GM12864 (cell line): ENCODE results near the gene TAOK1.

ENCODE experiments used
- DNase-seq: peaks from one replicate; pipeline ENCODE4 v3.0.0-alpha.2; 2011; ENCODE audit warnings: low read depth
- H3K4me3 ChIP-seq: 2 replicates; pipeline ENCODE4 v1.5.1; 2011; ENCODE audit warnings: mild to moderate bottlenecking, low read depth, low read length, control low read depth
- TF ChIP-seq, protein P1 (sequence below): IDR thresholded peaks from 2 replicates; pipeline ENCODE4 v1.5.1; 2011; ENCODE audit warnings: low read depth, mild to moderate bottlenecking, moderate library complexity, low read length, control low read depth, inconsistent platforms; ENCODE audit errors: missing control alignments

The TAOK1 gene

DNA sequence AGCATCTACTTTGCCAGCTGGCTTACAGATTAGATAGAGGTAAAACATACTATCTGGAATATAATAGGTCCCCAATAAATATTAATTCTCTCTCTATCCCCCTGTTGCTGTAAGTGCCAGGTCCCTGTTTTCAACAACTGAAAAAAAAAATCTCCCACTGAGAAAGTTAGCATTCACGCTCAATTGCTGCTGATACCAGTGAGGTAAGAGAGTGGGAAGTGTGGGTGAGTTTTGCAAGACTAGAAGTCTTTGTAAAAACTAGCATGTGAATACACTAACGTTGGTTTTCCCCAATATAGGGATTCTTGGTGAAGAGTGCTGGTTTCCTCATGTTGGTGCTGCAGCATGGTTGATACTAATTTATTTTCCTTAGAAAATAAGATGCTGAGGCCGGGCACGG lies 11.7 kb upstream of the TAOK1 start:
- no peak for DNase-seq
- TF ChIP-seq, protein P1, sequence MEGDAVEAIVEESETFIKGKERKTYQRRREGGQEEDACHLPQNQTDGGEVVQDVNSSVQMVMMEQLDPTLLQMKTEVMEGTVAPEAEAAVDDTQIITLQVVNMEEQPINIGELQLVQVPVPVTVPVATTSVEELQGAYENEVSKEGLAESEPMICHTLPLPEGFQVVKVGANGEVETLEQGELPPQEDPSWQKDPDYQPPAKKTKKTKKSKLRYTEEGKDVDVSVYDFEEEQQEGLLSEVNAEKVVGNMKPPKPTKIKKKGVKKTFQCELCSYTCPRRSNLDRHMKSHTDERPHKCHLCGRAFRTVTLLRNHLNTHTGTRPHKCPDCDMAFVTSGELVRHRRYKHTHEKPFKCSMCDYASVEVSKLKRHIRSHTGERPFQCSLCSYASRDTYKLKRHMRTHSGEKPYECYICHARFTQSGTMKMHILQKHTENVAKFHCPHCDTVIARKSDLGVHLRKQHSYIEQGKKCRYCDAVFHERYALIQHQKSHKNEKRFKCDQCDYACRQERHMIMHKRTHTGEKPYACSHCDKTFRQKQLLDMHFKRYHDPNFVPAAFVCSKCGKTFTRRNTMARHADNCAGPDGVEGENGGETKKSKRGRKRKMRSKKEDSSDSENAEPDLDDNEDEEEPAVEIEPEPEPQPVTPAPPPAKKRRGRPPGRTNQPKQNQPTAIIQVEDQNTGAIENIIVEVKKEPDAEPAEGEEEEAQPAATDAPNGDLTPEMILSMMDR = no peak
- no peak overlapping the region for H3K4me3 ChIP-seq

DNA sequence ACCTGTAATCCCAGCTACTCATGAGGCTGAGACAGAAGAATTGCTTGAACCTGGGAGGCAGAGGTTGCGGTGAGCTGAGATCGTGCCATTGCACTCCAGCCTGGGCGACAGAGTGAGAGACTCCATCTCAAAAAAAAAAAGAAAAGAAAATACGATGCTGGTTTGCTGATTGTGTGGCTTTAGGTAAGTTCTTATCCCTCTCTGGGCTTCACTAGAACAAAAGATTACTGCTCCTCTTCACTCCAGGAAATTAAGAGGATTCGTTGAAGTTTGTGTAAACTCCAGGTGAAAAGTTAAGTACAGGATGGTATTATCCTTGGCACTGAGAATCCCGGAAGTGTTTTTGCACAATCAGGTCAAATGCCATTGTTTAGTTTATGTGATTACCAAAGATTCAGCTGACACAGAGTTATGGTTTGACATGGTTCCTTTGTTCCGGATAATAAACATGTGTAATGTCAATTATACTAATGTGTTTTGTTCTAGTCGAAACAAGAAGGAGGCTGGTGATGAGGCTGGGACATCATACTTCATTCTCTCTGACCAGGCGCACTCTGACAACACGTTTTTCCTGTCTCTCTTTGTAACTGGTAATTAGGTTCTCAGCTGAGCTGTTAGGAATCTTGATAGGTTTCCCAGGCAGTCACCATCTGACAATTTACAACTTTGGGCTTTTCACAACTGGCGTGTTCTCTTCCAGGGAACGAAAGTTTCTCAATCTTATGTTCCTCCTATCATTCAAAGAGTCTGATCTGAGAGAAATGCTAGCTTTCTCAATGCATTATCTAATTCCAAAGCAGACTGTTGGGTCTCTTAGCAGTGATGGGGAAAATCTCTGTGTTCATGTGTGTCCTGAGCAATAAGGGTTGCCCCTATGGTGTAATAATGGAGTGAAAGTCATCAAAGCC lies 10.8 kb upstream of the TAOK1 start:
- TF ChIP-seq, protein P1 = no peak
- DNase-seq = no peak
- H3K4me3 ChIP-seq = no peak overlapping the region

DNA sequence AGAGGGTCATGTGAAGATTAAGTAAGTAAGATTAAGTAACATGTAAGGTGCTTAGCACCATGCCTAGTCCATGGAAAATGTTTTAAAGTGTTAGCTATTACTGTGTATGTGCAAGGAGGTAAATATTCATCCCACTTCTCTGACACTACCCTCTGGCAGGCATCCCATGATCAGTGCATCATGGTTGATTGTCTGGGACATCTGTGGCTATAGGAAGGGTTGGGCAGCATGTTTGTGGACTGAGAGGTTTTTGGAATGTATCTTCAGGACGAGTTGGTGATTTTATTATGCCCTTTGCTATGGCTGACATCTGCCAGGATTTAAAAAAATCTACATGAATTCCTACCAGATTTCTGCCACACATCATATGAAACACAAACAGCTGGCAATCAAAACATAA lies 6.5 kb upstream of the TAOK1 start:
- no peak overlapping the region for H3K4me3 ChIP-seq
- TF ChIP-seq, protein P1 = no peak
- DNase-seq = no peak

DNA sequence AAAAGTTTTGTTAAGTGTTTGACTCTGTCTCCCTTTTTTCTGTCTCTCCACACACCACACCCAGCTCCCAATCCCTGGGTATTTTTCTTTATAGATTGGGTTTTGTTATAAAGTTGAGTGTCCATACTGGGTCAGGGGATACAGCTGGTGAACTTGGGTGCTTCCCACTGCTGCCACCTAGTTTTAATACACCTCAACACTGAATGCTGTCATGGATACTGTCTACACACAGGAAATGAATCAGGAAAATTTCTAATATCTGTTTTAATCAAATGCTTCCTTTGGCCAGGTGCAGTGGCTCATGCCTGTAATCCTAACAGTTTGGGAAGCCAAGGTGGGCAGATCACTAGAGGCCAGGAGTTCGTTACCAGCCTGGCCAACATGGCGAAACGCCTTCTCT lies 5.3 kb upstream of the TAOK1 start:
- H3K4me3 ChIP-seq = no peak overlapping the region
- DNase-seq = no peak
- TF ChIP-seq, protein P1 = no peak

DNA sequence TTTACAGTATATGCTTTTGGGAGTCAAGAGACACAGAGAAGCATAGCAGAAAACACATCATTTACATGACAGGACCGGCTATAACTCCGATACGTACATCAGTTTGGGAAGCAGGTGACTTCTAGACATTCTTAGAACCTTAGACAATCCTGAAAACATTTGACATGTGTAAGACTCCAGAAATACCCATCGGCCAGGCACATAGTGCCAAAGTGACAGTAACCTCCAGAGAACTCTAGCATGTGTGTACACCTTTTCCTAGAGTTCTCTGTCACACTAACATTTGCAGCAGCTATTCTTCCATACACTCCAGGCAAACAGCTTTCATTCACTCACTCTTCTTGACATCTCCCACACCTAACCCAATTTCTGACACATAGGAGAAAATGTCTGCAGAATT lies 3.4 kb upstream of the TAOK1 start:
- TF ChIP-seq, protein P1 = no peak
- no peak overlapping the region for H3K4me3 ChIP-seq
- DNase-seq = no peak

DNA sequence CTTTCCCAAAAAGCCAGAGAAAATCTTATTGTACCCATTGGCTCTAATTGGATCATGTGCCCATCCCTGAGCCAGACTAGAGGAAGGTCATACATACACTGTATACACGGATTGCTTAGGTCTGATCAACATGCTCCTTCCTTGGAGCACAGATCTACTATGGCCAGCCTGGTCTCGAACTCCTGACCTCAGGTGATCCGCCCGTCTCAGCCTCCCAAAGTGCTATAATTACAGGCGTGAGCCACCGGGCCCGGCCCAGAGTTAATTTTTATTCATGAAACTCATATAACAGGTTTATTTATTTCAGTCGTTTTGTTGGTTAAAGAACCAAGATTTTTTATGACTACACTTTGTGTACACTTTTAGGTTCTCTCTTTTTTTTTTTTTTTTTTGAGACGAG lies 1.2 kb upstream of the TAOK1 start:
- no peak overlapping the region for H3K4me3 ChIP-seq
- TF ChIP-seq, protein P1 = no peak
- no peak for DNase-seq
